Fibroblast of the aortic adventitia (primary cell): ENCODE data around the gene PEX11B. TPM values are rescaled to one million over a fixed set of nuclear protein-coding genes. Genes with fewer than 3 reads are reported as not detected.

Experiments
- DNase-seq: peaks from one replicate; pipeline ENCODE4 v3.0.0-alpha.2; 2010; ENCODE audit warnings: low read depth
- H3K4me3 ChIP-seq: 2 replicates; pipeline ENCODE4 v1.5.1; 2011; ENCODE audit warnings: low read depth, mild to moderate bottlenecking, control low read depth, low read length, moderate library complexity
- total RNA-seq: library from RNA; depleted of rRNA; stranded (reverse); fragments of >200 nt; gene quantifications from 2 replicates; pipeline ENCODE4 v1.2.3, GENCODE V29; 2012; ENCODE audit warnings: low replicate concordance
- TF ChIP-seq, protein P1 (sequence below): IDR thresholded peaks from 2 replicates; pipeline ENCODE4 v1.5.1; 2011; ENCODE audit warnings: mild to moderate bottlenecking, low read length, control low read depth, inconsistent platforms; ENCODE audit not compliant: insufficient read depth

PEX11B gene
- total RNA-seq, 1 donor = 26.8 TPM

DNA sequence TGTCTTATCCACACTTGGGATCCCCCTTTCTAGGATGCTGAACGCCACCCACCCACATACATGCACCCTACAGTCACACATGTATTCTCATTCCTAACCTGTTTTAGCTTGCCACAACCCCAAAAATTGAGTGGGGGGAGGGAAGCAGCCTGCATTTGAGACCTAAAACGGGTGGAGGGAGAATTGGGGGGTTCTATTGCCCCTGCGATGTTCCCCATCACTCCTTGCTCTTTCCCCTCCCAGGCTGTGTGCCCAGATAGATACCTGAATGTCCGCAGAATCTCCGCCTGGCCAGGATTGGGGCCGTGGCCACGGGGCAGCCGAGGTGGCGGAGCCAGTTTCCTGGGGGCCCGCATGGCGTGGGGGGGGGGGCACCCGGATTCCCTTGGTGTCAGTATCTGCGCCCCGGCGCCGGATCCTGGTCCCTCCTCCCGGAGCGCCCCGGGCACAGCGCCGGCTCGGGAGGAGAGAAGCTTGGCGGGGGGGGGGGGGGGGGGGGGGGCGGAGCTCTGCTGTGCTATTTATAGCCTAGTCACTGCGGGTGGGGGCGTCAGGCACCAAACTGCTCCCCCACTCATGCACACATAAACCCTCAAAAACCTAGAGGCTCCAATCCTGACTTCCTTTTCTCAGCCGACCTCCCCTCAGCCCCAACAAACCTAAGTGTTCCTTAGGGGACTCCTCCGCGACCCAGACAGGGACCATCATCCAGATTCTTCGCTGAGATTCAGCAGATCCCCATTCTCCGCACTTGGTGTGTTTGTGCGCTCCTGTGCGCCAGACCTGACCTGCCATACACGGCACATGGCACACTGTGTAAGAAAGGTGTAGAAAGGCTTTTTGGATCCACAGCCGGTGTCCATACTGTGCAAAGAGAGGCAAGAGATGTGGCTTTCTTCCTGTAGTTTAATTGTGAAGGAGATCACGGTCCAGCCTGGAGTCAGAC, 43.9 kb upstream of the PEX11B start:
- no peak for DNase-seq
- TF ChIP-seq, protein P1, sequence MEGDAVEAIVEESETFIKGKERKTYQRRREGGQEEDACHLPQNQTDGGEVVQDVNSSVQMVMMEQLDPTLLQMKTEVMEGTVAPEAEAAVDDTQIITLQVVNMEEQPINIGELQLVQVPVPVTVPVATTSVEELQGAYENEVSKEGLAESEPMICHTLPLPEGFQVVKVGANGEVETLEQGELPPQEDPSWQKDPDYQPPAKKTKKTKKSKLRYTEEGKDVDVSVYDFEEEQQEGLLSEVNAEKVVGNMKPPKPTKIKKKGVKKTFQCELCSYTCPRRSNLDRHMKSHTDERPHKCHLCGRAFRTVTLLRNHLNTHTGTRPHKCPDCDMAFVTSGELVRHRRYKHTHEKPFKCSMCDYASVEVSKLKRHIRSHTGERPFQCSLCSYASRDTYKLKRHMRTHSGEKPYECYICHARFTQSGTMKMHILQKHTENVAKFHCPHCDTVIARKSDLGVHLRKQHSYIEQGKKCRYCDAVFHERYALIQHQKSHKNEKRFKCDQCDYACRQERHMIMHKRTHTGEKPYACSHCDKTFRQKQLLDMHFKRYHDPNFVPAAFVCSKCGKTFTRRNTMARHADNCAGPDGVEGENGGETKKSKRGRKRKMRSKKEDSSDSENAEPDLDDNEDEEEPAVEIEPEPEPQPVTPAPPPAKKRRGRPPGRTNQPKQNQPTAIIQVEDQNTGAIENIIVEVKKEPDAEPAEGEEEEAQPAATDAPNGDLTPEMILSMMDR = no peak
- peak overlapping the region; percentile 71 for H3K4me3 ChIP-seq

DNA sequence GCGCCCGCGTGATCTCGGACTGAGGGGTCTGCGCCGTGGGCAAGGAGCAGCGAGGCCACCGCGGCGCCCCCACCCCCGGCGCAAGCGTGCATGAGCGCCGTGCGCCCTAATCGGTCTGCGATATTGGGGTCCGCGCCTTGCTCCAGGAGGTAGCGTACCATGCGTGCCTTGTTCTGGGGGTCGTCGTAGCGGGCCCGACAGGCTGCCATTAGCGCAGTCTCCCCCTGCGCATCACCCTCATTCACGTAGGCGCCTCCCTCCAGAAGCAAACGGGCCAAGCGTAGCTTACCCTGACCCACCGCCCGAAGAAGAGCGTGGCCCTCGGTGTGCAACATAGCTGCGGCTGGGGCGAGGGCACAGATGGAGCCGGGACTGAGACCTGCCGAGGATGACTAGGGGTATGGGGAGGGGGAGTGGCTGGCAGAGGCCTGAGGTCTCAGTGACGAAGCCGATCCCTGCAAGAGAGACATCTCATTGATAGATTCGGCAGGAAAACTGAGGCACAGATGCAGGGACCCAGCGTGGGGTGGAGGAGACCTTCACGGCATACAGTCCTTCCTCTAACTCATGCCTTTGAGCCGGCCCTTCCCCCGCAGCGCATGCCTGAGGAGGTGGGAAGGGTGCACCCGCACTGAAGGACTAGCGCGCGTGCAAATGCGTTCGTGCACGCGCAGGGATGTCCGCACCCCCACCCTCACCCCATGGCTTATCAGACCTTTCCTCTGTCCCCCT, 43.1 kb upstream of the PEX11B start:
- TF ChIP-seq, protein P1 = no peak
- peak overlapping the region; percentile 71 for H3K4me3 ChIP-seq
- DNase-seq = no peak

DNA sequence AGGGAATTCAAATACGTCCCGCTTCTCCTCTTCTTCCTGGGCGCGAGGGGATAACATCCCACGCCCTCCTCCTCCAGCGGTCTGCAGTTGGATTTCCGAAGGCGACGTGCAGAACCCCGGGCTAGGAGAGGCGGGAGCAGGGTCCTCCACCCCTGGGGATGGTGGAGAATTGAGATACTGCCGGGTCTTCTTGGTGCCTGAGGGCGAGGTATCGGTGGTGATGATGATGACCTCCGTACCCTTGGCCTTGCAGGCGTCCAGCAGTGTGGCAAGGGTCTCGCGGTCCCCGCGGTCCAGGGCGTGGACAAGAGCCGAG, 42.5 kb upstream of the PEX11B start:
- peak overlapping the region; percentile 71 for H3K4me3 ChIP-seq
- TF ChIP-seq, protein P1 = no peak
- no peak for DNase-seq

DNA sequence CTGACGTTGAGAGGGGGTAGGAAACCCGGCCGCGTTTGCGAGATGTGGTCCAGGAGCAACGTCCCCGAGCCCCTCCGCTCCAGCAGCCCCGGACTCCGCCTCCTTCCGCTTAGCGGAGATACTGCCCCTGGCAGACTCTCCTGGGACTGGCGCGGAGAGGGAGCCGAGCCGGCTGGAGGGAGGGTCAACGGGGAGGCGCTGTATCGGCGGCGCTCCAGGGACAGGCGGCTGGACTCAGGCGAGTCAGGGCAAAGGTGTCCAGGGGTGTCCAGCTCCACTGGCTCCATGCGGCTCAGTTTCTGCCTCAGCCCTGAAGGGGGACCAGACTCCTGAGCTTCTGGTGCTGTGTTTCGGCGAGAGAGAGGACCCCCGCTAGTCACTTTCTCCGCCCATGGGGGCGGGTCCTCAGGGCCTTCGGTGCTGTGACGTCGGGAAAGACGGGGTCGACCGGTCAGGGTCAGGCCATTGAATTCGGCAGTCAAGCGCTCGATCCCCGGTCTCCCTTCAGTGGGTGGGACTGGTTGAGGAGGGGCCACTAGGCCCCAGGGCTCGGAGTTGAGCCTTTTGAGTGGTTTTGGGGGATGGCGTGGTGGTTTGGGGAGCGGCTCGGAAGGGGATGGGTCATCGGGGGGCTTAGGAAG, 42.1 kb upstream of the PEX11B start:
- TF ChIP-seq, protein P1 = peak; percentile 25
- H3K4me3 ChIP-seq = peak overlapping the region; percentile 71
- peak; percentile 49 for DNase-seq

DNA sequence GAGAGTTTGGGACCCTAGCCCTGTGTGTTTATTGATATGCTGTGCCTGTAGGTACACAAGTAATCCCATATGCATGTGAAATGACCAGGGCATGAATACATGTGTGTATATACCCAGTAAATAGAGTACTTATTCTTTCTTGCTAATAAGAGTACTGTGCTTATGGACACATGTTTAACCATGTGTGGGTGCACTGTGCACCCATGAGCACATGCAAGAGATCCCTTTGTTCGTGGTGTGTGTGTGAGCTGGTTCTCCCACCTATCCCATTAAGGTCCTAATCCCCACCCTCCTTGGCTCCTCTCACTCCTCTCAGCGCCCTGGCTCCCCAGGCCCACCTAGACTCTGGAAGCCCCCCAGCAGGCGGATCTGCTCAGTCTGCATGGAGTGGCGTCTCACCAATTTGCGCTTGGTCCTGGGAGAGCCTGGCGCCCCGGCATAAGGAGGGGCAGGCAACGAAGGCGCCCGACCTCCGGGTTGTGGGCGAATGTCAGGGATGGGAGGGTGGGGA, 41.5 kb upstream of the PEX11B start:
- DNase-seq = no peak
- TF ChIP-seq, protein P1 = no peak
- H3K4me3 ChIP-seq = peak overlapping the region; percentile 71

DNA sequence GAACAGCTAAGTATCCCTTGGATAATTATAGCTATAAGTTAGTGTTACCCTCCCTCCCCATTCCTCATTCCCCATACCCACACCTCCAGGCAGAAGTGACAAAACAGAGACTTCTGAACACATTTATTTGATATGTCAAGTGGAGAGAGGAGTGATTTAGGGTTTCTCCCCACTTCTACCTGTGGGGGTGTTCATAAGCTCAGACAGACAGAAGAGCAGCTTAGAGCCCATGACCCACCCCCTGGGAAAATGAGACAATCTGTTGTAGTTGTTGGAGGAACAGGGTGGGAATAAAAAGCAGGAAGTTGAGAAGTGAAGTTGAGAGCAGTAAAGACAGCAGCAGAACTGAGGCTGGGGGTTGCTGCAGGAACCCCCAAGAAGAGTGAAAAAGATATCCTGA, 40.8 kb upstream of the PEX11B start:
- DNase-seq = no peak
- TF ChIP-seq, protein P1 = no peak
- H3K4me3 ChIP-seq = no peak overlapping the region
